CD4-positive, alpha-beta T cell treated with Interleukin-2 at 100 ng/mL for 4 hours (primary cell): ENCODE results near the gene RXRA.

Experiments
- DNase-seq: peaks from one replicate; pipeline ENCODE4 v3.0.0-alpha.2; 2020; ENCODE audit warnings: low spot score

RXRA gene

GRCh38 chr9:134419684-134420076 lies 93.4 kb downstream of the RXRA start:
- no peak for DNase-seq

GRCh38 chr9:134420281-134420845 lies 94.1 kb downstream of the RXRA start:
- no peak for DNase-seq

GRCh38 chr9:134420974-134421432 lies 94.7 kb downstream of the RXRA start:
- DNase-seq = no peak

DNA sequence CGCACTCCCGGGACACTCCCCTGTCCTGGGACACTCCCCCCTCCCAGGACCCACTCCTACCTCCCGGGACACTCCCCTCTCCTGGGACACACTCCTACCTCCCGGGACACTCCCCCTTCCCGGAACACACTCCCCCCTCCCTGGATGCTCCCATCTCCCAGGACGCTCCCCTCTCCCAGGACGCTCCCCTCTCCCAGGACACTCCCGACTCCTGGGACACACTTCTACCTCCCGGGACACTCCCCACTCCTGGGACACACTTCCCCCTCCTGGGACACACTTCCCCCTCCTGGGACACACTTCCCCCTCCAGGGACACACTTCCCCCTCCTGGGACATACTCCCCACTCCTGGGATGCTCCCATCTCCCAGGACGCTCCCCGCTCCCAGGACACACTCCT lies 95.6 kb downstream of the RXRA start:
- no peak for DNase-seq

- no peak for DNase-seq
These were observed 96.2 kb downstream of the RXRA start for GRCh38 chr9:134422301-134423090.

GRCh38 chr9:134423166-134423565 lies 96.9 kb downstream of the RXRA start:
- no peak for DNase-seq

DNA sequence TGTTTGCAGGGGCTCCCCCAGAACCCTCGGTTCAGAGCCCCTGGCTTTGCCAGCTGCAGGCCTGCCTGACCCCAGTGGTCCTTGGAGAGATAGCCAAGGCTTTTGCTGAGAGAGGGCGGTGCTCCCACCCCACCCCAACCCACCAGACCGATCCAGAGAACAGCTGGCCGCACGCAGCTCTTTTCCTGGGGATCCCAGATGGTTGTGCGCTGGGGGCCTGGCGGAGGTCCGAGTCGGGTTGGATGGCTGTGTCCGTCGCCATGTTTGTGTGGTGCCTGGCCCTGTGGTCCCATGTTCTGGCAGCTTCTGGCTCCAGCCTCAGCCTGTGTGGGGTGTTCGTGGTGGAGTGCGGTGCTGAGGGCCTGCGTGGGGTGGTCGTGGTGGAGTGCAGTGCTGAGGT lies 97.5 kb downstream of the RXRA start:
- DNase-seq = no peak

DNA sequence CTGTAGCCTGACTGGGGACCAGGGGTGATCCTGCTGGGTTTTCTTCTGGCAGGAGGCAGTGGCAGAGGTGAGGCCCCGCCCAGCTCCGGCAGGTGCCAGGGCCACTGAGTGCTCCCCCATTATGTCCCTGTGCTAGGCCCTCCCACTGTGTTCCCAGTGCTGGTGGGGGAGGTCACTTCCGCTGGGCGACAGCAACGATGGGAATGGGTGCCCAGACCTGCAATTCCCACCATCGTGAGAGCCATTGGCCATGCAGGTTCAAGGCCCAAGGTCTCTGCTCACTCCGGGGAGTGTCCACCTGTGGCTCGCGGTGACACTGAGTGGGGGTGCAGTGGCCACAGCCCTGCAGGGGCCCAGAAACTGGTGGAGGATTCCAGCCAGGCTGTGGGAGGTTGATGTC lies 98.6 kb downstream of the RXRA start:
- DNase-seq = no peak

GRCh38 chr9:134425401-134425800 lies 99.1 kb downstream of the RXRA start:
- no peak for DNase-seq

GRCh38 chr9:134425812-134426211 lies 99.6 kb downstream of the RXRA start:
- DNase-seq = no peak

DNA sequence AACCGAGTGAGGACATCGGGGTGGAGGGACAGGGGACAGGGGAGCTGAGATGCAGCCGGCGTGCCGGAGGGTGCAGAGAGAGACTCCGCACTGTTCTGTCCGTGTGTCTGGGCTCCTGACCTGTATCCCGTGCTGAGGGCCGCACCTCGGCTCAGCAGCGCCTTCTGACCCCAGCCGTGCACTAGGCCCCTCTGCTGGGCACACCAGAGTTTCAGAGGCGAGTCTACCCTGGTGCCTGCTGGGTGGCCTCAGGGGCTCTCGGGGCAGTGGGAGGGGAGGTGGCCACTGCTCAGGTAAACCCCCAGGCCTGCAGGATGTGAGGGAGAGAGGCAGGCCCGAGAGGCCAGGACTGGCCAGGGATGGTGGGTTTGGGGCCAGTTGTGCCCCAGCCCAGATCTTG lies 100.2 kb downstream of the RXRA start:
- no peak for DNase-seq

- DNase-seq = no peak
These were observed 101.0 kb downstream of the RXRA start for GRCh38 chr9:134427153-134427782.

DNA sequence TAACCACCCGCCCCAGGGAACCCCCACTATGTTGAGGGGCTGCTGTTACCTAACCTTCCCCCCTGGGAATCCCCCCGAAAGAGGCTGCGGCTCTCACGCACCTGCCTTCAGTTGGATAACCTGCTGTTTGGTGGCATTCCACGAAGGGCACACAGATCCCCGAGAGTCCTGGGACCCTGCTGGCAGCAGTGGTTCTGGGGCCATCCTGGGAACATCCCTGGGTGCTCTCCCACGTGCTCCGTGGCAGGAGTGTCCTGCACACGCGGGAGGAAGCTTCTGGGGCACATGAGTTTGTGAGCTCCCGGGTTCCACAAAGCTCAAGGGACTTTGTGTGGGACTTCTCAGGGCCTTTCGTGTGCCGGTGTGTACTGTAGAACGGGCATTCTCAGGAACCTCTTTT lies 102.3 kb downstream of the RXRA start:
- DNase-seq = no peak

- no peak for DNase-seq
These were observed 102.8 kb downstream of the RXRA start for GRCh38 chr9:134429007-134429406.

GRCh38 chr9:134429481-134429880 lies 103.2 kb downstream of the RXRA start:
- DNase-seq = no peak

GRCh38 chr9:134431095-134431494 lies 104.8 kb downstream of the RXRA start:
- no peak for DNase-seq

GRCh38 chr9:134431626-134432025 lies 105.4 kb downstream of the RXRA start:
- DNase-seq = no peak

- no peak for DNase-seq
These were observed 106.2 kb downstream of the RXRA start for GRCh38 chr9:134432471-134432870.

DNA sequence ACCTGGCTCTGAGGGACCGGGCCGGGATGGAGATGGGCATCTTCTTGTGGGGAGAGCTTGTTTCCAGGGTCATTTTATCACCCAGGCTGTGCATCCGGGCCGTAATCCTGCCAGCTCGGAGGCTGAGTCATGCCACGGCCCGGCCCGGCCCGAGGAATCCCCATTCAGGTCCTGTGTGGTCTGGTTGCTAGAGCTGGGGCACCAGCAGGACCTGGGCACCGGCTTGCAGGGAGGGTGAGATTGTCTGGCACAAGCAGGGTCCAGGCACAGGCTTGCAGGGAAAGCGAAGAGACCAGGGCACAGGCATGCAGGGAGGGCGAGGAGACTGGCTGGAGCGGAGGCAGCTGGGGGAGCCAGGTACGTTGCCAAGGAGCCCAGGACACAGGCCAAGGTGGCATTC lies 106.8 kb downstream of the RXRA start:
- no peak for DNase-seq

GRCh38 chr9:134433909-134434882 lies 107.9 kb downstream of the RXRA start:
- no peak for DNase-seq

GRCh38 chr9:134434894-134435506 lies 108.7 kb downstream of the RXRA start:
- DNase-seq = no peak
